Endodermal cell (in vitro differentiated cells): ENCODE results near the gene CDH11. TPM values are rescaled to one million over a fixed set of nuclear protein-coding genes. Genes with fewer than 3 reads are reported as not detected.

Source experiments
- DNase-seq: peaks from one replicate; pipeline ENCODE4 v3.0.0-alpha.2; 2017
- H3K27ac ChIP-seq: 2 replicates; pipeline ENCODE4 v1.5.1; 2013; ENCODE audit warnings: mild to moderate bottlenecking, low read depth, low read length, moderate library complexity
- H3K27me3 ChIP-seq: 2 replicates; pipeline ENCODE4 v1.6.1; 2013; ENCODE audit warnings: mild to moderate bottlenecking, low read length, moderate library complexity; ENCODE audit not compliant: insufficient read depth, control insufficient read depth, poor library complexity, severe bottlenecking
- H3K36me3 ChIP-seq: 2 replicates; pipeline ENCODE4 v1.7.0; 2013; ENCODE audit warnings: mild to moderate bottlenecking, low read length, moderate library complexity; ENCODE audit not compliant: control insufficient read depth, insufficient read depth
- H3K4me1 ChIP-seq: one replicate; pipeline ENCODE4 v1.7.0; 2013; ENCODE audit warnings: low read length; ENCODE audit not compliant: control insufficient read depth, insufficient read depth
- H3K4me3 ChIP-seq: 2 replicates; pipeline ENCODE4 v1.5.1; 2013; ENCODE audit warnings: mild to moderate bottlenecking, low read length, moderate library complexity
- H3K9ac ChIP-seq: 2 replicates; pipeline ENCODE4 v1.6.1; 2013; ENCODE audit warnings: mild to moderate bottlenecking, low read length, moderate library complexity; ENCODE audit not compliant: poor library complexity, severe bottlenecking; ENCODE audit errors: extremely low read depth
- H3K9me3 ChIP-seq: 2 replicates; pipeline ENCODE4 v1.6.1; 2013; ENCODE audit warnings: mild to moderate bottlenecking, low read length, moderate library complexity; ENCODE audit not compliant: control insufficient read depth
- H3K27ac Mint-ChIP-seq: 2 replicates; pipeline ENCODE4 v1.8.0; 2020; ENCODE audit warnings: mixed read lengths
- H3K27me3 Mint-ChIP-seq: 2 replicates; pipeline ENCODE4 v1.8.0; 2021; ENCODE audit warnings: mild to moderate bottlenecking, mixed read lengths; ENCODE audit not compliant: insufficient read depth
- H3K36me3 Mint-ChIP-seq: 2 replicates; pipeline ENCODE4 v1.8.0; 2020; ENCODE audit warnings: low read depth, mixed read lengths
- H3K4me1 Mint-ChIP-seq: 2 replicates; pipeline ENCODE4 v1.8.0; 2020; ENCODE audit warnings: mixed read lengths
- H3K4me3 Mint-ChIP-seq: 2 replicates; pipeline ENCODE4 v1.8.0; 2020; ENCODE audit warnings: mild to moderate bottlenecking, moderate library complexity, mixed read lengths
- H3K9me3 Mint-ChIP-seq: 2 replicates; pipeline ENCODE4 v1.8.0; 2020; ENCODE audit warnings: mild to moderate bottlenecking, mixed read lengths
- WGBS, 2 experiments: methylation state at CpG; one replicate each; pipeline versions ENCODE4 v1.1.5 to v1.1.7; 2013; ENCODE audit warnings: missing lambda C conversion rate in 2 of 2, mixed read lengths in 1 of 2; ENCODE audit not compliant: insufficient coverage in 1 of 2, insufficient read length in 1 of 2; 5-methylcytosine and 5-hydroxymethylcytosine counted together
- total RNA-seq, 2 donors: library from RNA; stranded (reverse); fragmentation: NEBNext Ultra II Directional in 1 of 2; extraction: Animal tissue kit (Norgen Biotek cat#: 25700) in 1 of 2; gene quantifications; 2 replicates in 1 of 2; 3 replicates in 1 of 2; pipeline ENCODE4 v1.2.1, GENCODE V29; 2021
- TF ChIP-seq, protein P1 (sequence below): fragments of 200-600 bp; sonication (generic); conservative IDR thresholded peaks from 2 replicates; pipeline ENCODE4 v1.5.0; 2021; ENCODE audit warnings: antibody characterized with exemption, mild to moderate bottlenecking

Gene CDH11
- total RNA-seq, 2 donors from 2014 or later = 0.73 to 2.9 TPM

DNA sequence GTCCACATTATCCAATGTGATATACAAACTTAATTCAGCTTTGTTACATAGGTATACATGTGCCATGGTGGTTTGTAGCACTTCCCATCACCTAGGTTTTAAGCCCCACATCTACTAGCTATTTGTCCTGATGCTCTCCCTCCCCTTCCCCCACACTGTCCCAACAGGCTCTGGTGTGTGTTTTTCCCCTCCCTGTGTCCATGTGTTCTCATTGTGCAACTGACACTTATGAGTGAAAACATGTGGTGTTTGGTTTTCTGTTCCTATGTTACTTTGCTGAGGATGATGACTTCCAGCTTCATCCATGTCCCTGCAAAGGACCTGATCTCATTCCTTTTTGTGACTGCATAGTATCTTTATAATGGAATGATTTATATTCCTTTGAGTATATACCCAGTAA is 196.7 kb downstream of the CDH11 start:
- H3K27me3 ChIP-seq = no peaks in the 10 kb centered on the region
- Mint-ChIP-seq H3K9me3 (peaks cover 20% of the 10 kb centered on the region), H3K4me3 (no peak overlapping the region), H3K36me3 (no peaks in the 10 kb centered on the region), H3K27me3 (peaks cover 7% of the 10 kb centered on the region), H3K27ac (no peak overlapping the region), H3K4me1 (no peaks in the 10 kb centered on the region)
- no peak overlapping the region for H3K4me3 ChIP-seq
- H3K9me3 ChIP-seq = peaks cover 9% of the 10 kb centered on the region
- no peak overlapping the region for H3K9ac ChIP-seq
- TF ChIP-seq, protein P1, sequence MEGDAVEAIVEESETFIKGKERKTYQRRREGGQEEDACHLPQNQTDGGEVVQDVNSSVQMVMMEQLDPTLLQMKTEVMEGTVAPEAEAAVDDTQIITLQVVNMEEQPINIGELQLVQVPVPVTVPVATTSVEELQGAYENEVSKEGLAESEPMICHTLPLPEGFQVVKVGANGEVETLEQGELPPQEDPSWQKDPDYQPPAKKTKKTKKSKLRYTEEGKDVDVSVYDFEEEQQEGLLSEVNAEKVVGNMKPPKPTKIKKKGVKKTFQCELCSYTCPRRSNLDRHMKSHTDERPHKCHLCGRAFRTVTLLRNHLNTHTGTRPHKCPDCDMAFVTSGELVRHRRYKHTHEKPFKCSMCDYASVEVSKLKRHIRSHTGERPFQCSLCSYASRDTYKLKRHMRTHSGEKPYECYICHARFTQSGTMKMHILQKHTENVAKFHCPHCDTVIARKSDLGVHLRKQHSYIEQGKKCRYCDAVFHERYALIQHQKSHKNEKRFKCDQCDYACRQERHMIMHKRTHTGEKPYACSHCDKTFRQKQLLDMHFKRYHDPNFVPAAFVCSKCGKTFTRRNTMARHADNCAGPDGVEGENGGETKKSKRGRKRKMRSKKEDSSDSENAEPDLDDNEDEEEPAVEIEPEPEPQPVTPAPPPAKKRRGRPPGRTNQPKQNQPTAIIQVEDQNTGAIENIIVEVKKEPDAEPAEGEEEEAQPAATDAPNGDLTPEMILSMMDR = no peak
- no peaks in the 10 kb centered on the region for H3K36me3 ChIP-seq
- no peak overlapping the region for H3K27ac ChIP-seq
- H3K4me1 ChIP-seq = no peaks in the 10 kb centered on the region
- DNase-seq = no peak

DNA sequence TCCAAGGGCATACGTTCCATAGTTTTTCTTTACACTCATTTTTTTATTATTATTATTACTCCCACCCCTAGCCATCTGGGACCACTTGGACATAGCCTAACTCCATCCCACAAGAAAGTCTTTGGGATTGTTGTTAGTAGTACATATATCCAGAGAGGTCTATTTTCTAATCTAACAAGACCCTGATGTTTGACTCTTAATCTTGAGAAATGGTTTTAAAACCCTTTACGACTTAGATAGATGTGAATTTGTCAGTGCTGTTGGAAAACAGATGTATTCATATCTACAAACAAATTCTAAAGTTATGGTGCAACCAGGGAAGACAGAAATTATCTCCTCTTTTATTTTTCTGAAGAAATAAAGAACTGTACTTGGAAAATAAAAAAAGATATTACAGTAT is 197.8 kb downstream of the CDH11 start:
- H3K4me3 Mint-ChIP-seq = no peak overlapping the region
- Histone ChIP-seq H3K4me1 (no peaks in the 10 kb centered on the region), H3K36me3 (no peaks in the 10 kb centered on the region), H3K9ac (no peak overlapping the region), H3K27ac (no peak overlapping the region), H3K9me3 (peaks cover 9% of the 10 kb centered on the region), H3K27me3 (no peaks in the 10 kb centered on the region), H3K4me3 (no peak overlapping the region)
- no peak for DNase-seq
- 50 to 80% methylated on average over 1 to 2 of the region's 2 CpGs for WGBS, 2 experiments
- no peaks in the 10 kb centered on the region for H3K36me3 Mint-ChIP-seq
- no peaks in the 10 kb centered on the region for H3K4me1 Mint-ChIP-seq
- H3K27me3 Mint-ChIP-seq = peaks cover 7% of the 10 kb centered on the region
- H3K27ac Mint-ChIP-seq = no peak overlapping the region
- H3K9me3 Mint-ChIP-seq = peaks cover 20% of the 10 kb centered on the region
- TF ChIP-seq, protein P1 = no peak

DNA sequence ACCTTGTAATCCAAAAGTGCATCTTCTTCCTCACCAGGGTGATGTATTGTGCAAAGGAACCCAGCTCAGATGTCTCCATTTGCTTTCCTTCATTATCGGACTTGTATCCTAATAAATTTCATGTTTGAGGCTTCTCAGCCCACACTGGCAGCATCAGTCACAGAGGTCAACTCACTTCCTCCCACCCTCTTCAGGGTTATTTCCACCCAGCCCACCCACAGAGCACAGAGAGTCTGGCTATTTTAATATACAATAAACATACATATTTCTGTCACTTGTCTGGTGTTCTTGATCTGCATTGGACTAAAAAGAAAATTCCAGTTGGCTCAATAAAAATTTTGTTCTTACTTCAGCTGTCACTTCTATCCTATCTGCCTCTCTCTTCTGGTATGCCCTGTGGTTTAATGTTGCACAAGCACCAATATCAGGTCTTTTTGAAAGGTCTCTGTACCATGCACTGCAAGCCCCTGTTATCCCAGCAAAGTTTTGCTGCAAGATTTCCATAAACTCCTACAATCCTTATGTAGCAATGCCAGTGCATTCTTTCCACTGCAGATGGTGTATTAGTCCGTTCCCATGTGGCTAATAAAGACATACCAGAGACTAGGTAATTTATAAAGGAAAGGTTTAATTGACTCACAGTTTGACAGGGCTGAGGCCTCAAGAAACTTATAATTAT is 201.8 kb downstream of the CDH11 start:
- Mint-ChIP-seq H3K27me3 (peaks cover 7% of the 10 kb centered on the region), H3K27ac (no peak overlapping the region), H3K9me3 (no peaks in the 10 kb centered on the region), H3K4me3 (no peak overlapping the region), H3K36me3 (no peaks in the 10 kb centered on the region), H3K4me1 (no peaks in the 10 kb centered on the region)
- H3K9ac ChIP-seq = no peak overlapping the region
- no peaks in the 10 kb centered on the region for H3K4me1 ChIP-seq
- no peak for DNase-seq
- WGBS, 2 experiments = 85 to 91% methylated on average over 1 to 2 of the region's 2 CpGs
- TF ChIP-seq, protein P1 = no peak
- H3K4me3 ChIP-seq = no peak overlapping the region
- H3K9me3 ChIP-seq = no peaks in the 10 kb centered on the region
- H3K27me3 ChIP-seq = no peaks in the 10 kb centered on the region
- no peak overlapping the region for H3K27ac ChIP-seq
- no peaks in the 10 kb centered on the region for H3K36me3 ChIP-seq
